ENCODE data around the gene SLFN5.
"Not testable (repeated sequence)": the region's sequence is repeated elsewhere in the genome, so short reads cannot be mapped to it uniquely, and the experiment has no call there.

The SLFN5 gene

GRCh38 chr17:35287286-35287811 is 44.5 kb downstream of the SLFN5 start:
- Histone ChIP-seq H3K36me3 (ENCODE audit: control insufficient read depth, insufficient read depth, low read length) (no peaks in the 10 kb centered on the region), H3K9me3 (ENCODE audit: control insufficient read depth, insufficient read depth, low read length) (no peaks in the 10 kb centered on the region), H3K4me1 (ENCODE audit: control insufficient read depth, insufficient read depth, low read length) (no peaks in the 10 kb centered on the region), H3K4me3 (ENCODE audit: low read length) (no peak overlapping the region), H3K27me3 (ENCODE audit: control insufficient read depth, insufficient read depth, low read length) (no peaks in the 10 kb centered on the region), H3K27ac (ENCODE audit: low read length) (no peak overlapping the region)
- WGBS (ENCODE audit: insufficient coverage, insufficient read length), result no CpG with 5 or more reads among the region's 1 CpG
- no peak for DNase-seq (ENCODE audit: low read depth, low spot score)

- no peak overlapping the region for H3K27ac ChIP-seq (ENCODE audit: low read length)
- no peaks in the 10 kb centered on the region for H3K9me3 ChIP-seq (ENCODE audit: control insufficient read depth, insufficient read depth, low read length)
- no peaks in the 10 kb centered on the region for H3K36me3 ChIP-seq (ENCODE audit: control insufficient read depth, insufficient read depth, low read length)
- H3K4me3 ChIP-seq (ENCODE audit: low read length), result no peak overlapping the region
- WGBS (ENCODE audit: insufficient coverage, insufficient read length), result no CpG with 5 or more reads among the region's 1 CpG
- no peaks in the 10 kb centered on the region for H3K4me1 ChIP-seq (ENCODE audit: control insufficient read depth, insufficient read depth, low read length)
- no peaks in the 10 kb centered on the region for H3K27me3 ChIP-seq (ENCODE audit: control insufficient read depth, insufficient read depth, low read length)
- no peak for DNase-seq (ENCODE audit: low read depth, low spot score)
Observed at GRCh38 chr17:35289222-35289621, 46.4 kb downstream of the SLFN5 start.

GRCh38 chr17:35291802-35292201 is 48.9 kb downstream of the SLFN5 start:
- Histone ChIP-seq H3K27me3 (ENCODE audit: control insufficient read depth, insufficient read depth, low read length) (no peaks in the 10 kb centered on the region), H3K4me1 (ENCODE audit: control insufficient read depth, insufficient read depth, low read length) (no peaks in the 10 kb centered on the region), H3K9me3 (ENCODE audit: control insufficient read depth, insufficient read depth, low read length) (no peaks in the 10 kb centered on the region), H3K27ac (ENCODE audit: low read length) (no peak overlapping the region), H3K4me3 (ENCODE audit: low read length) (no peak overlapping the region), H3K36me3 (ENCODE audit: control insufficient read depth, insufficient read depth, low read length) (no peaks in the 10 kb centered on the region)
- no CpG with 5 or more reads among the region's 1 CpG for WGBS (ENCODE audit: insufficient coverage, insufficient read length)
- no peak for DNase-seq (ENCODE audit: low read depth, low spot score)

- Histone ChIP-seq H3K27ac (ENCODE audit: low read length) (no peak overlapping the region), H3K27me3 (ENCODE audit: control insufficient read depth, insufficient read depth, low read length) (no peaks in the 10 kb centered on the region), H3K36me3 (ENCODE audit: control insufficient read depth, insufficient read depth, low read length) (no peaks in the 10 kb centered on the region), H3K4me3 (ENCODE audit: low read length) (no peak overlapping the region), H3K4me1 (ENCODE audit: control insufficient read depth, insufficient read depth, low read length) (no peaks in the 10 kb centered on the region), H3K9me3 (ENCODE audit: control insufficient read depth, insufficient read depth, low read length) (no peaks in the 10 kb centered on the region)
- no CpG with 5 or more reads among the region's 1 CpG for WGBS (ENCODE audit: insufficient coverage, insufficient read length)
- DNase-seq (ENCODE audit: low read depth, low spot score), result no peak
Observed at GRCh38 chr17:35293151-35293847, 50.4 kb downstream of the SLFN5 start.

GRCh38 chr17:35294756-35295155 is 51.9 kb downstream of the SLFN5 start:
- H3K36me3 ChIP-seq (ENCODE audit: control insufficient read depth, insufficient read depth, low read length), result no peaks in the 10 kb centered on the region
- H3K27me3 ChIP-seq (ENCODE audit: control insufficient read depth, insufficient read depth, low read length), result no peaks in the 10 kb centered on the region
- H3K27ac ChIP-seq (ENCODE audit: low read length), result no peak overlapping the region
- no peaks in the 10 kb centered on the region for H3K9me3 ChIP-seq (ENCODE audit: control insufficient read depth, insufficient read depth, low read length)
- no peak for DNase-seq (ENCODE audit: low read depth, low spot score)
- H3K4me3 ChIP-seq (ENCODE audit: low read length), result no peak overlapping the region
- H3K4me1 ChIP-seq (ENCODE audit: control insufficient read depth, insufficient read depth, low read length), result no peaks in the 10 kb centered on the region
- WGBS (ENCODE audit: insufficient coverage, insufficient read length), result no CpG with 5 or more reads among the region's 1 CpG

- H3K27me3 ChIP-seq (ENCODE audit: control insufficient read depth, insufficient read depth, low read length), result no peaks in the 10 kb centered on the region
- H3K27ac ChIP-seq (ENCODE audit: low read length), result no peak overlapping the region
- no CpG with 5 or more reads among the region's 1 CpG for WGBS (ENCODE audit: insufficient coverage, insufficient read length)
- H3K4me3 ChIP-seq (ENCODE audit: low read length), result no peak overlapping the region
- H3K9me3 ChIP-seq (ENCODE audit: control insufficient read depth, insufficient read depth, low read length), result peaks cover under 1% of the 10 kb centered on the region; the same call in 1 of the 2 replicates
- H3K4me1 ChIP-seq (ENCODE audit: control insufficient read depth, insufficient read depth, low read length), result no peaks in the 10 kb centered on the region
- no peak for DNase-seq (ENCODE audit: low read depth, low spot score)
- no peaks in the 10 kb centered on the region for H3K36me3 ChIP-seq (ENCODE audit: control insufficient read depth, insufficient read depth, low read length)
Observed at GRCh38 chr17:35295686-35296085, 52.8 kb downstream of the SLFN5 start.

GRCh38 chr17:35297666-35298065 is 54.8 kb downstream of the SLFN5 start:
- H3K36me3 ChIP-seq (ENCODE audit: control insufficient read depth, insufficient read depth, low read length), result no peaks in the 10 kb centered on the region
- H3K4me3 ChIP-seq (ENCODE audit: low read length), result no peak overlapping the region
- H3K27ac ChIP-seq (ENCODE audit: low read length), result no peak overlapping the region
- H3K9me3 ChIP-seq (ENCODE audit: control insufficient read depth, insufficient read depth, low read length), result peaks cover 2% of the 10 kb centered on the region; the same call in 1 of the 2 replicates
- H3K4me1 ChIP-seq (ENCODE audit: control insufficient read depth, insufficient read depth, low read length), result no peaks in the 10 kb centered on the region
- no peak for DNase-seq (ENCODE audit: low read depth, low spot score)
- H3K27me3 ChIP-seq (ENCODE audit: control insufficient read depth, insufficient read depth, low read length), result no peaks in the 10 kb centered on the region
- 100% methylated on average over 1 of the region's 2 CpGs for WGBS (ENCODE audit: insufficient coverage, insufficient read length)

- Histone ChIP-seq H3K9me3 (ENCODE audit: control insufficient read depth, insufficient read depth, low read length) (peaks cover 2% of the 10 kb centered on the region; the same call in 1 of the 2 replicates), H3K27ac (ENCODE audit: low read length) (no peak overlapping the region), H3K4me3 (ENCODE audit: low read length) (no peak overlapping the region), H3K36me3 (ENCODE audit: control insufficient read depth, insufficient read depth, low read length) (no peaks in the 10 kb centered on the region), H3K4me1 (ENCODE audit: control insufficient read depth, insufficient read depth, low read length) (no peaks in the 10 kb centered on the region), H3K27me3 (ENCODE audit: control insufficient read depth, insufficient read depth, low read length) (no peaks in the 10 kb centered on the region)
- no peak for DNase-seq (ENCODE audit: low read depth, low spot score)
Observed at GRCh38 chr17:35298639-35299038, 55.8 kb downstream of the SLFN5 start.

GRCh38 chr17:35299135-35299534 is 56.3 kb downstream of the SLFN5 start:
- no peaks in the 10 kb centered on the region for H3K36me3 ChIP-seq (ENCODE audit: control insufficient read depth, insufficient read depth, low read length)
- H3K4me3 ChIP-seq (ENCODE audit: low read length), result no peak overlapping the region
- no peak overlapping the region for H3K27ac ChIP-seq (ENCODE audit: low read length)
- H3K4me1 ChIP-seq (ENCODE audit: control insufficient read depth, insufficient read depth, low read length), result no peaks in the 10 kb centered on the region
- DNase-seq (ENCODE audit: low read depth, low spot score), result no peak
- H3K9me3 ChIP-seq (ENCODE audit: control insufficient read depth, insufficient read depth, low read length), result peaks cover 2% of the 10 kb centered on the region; the same call in 1 of the 2 replicates
- H3K27me3 ChIP-seq (ENCODE audit: control insufficient read depth, insufficient read depth, low read length), result no peaks in the 10 kb centered on the region
- no CpG with 5 or more reads among the region's 5 CpGs for WGBS (ENCODE audit: insufficient coverage, insufficient read length)

- not testable (repeated sequence) for H3K27me3 ChIP-seq (ENCODE audit: control insufficient read depth, insufficient read depth, low read length); DNase-seq (ENCODE audit: low read depth, low spot score); H3K4me1 ChIP-seq (ENCODE audit: control insufficient read depth, insufficient read depth, low read length); H3K9me3 ChIP-seq (ENCODE audit: control insufficient read depth, insufficient read depth, low read length); H3K36me3 ChIP-seq (ENCODE audit: control insufficient read depth, insufficient read depth, low read length); H3K4me3 ChIP-seq (ENCODE audit: low read length); H3K27ac ChIP-seq (ENCODE audit: low read length)
- no CpG with 5 or more reads among the region's 3 CpGs for WGBS (ENCODE audit: insufficient coverage, insufficient read length)
Observed at GRCh38 chr17:35309345-35309744, 66.5 kb downstream of the SLFN5 start.

- no peaks in the 10 kb centered on the region for H3K36me3 ChIP-seq (ENCODE audit: control insufficient read depth, insufficient read depth, low read length)
- H3K4me1 ChIP-seq (ENCODE audit: control insufficient read depth, insufficient read depth, low read length), result peaks cover 4% of the 10 kb centered on the region
- no peak overlapping the region for H3K4me3 ChIP-seq (ENCODE audit: low read length)
- H3K27ac ChIP-seq (ENCODE audit: low read length), result no peak overlapping the region
- DNase-seq (ENCODE audit: low read depth, low spot score), result no peak
- peaks cover 5% of the 10 kb centered on the region; the same call in 1 of the 2 replicates for H3K27me3 ChIP-seq (ENCODE audit: control insufficient read depth, insufficient read depth, low read length)
- WGBS (ENCODE audit: insufficient coverage, insufficient read length), result no CpG with 5 or more reads among the region's 3 CpGs
- no peaks in the 10 kb centered on the region for H3K9me3 ChIP-seq (ENCODE audit: control insufficient read depth, insufficient read depth, low read length)
Observed at GRCh38 chr17:35312346-35312745, 69.5 kb downstream of the SLFN5 start.

Data from iPS DF 6.9 (cell line).